Measurements from ENCODE around the gene LTB4R2.

GRCh38 chr14:24329073-24329663 lies 19.2 kb downstream of the LTB4R2 start:
- no peak for TF ChIP-seq EZH2 (IDR thresholded peaks at IDR 0.05; ENCODE audit: insufficient read depth, poor library complexity, severe bottlenecking)
- TF ChIP-seq EZH2phosphoT487 (IDR thresholded peaks at IDR 0.05; ENCODE audit: insufficient read depth, low read depth): no peak
